HepG2 (cell line): ENCODE data around the gene CHRD. TPM values are rescaled to one million over a fixed set of nuclear protein-coding genes. Genes with fewer than 3 reads are reported as not detected.

Source experiments
- CCDC6 ChIP-seq: sonication (generic); formaldehyde crosslinking; IDR thresholded peaks from 2 replicates; pipeline ENCODE4 v1.8.1; 2022; ENCODE audit warnings: mild to moderate bottlenecking, missing genetic modification reagents, moderate library complexity
- E2F5 ChIP-seq: sonication (generic); formaldehyde crosslinking; conservative IDR thresholded peaks from 2 replicates; pipeline ENCODE4 v1.4.0; 2020; ENCODE audit warnings: missing genetic modification reagents
- GFI1 ChIP-seq: sonication (generic); formaldehyde crosslinking; IDR thresholded peaks from 2 replicates; pipeline ENCODE4 v1.5.0; 2020; ENCODE audit warnings: missing genetic modification reagents, mild to moderate bottlenecking, borderline replicate concordance
- HMG20B ChIP-seq: conservative IDR thresholded peaks from 2 replicates; pipeline ENCODE4 v1.6.1; 2016; ENCODE audit warnings: missing genetic modification reagents, missing compliant biosample characterization
- KDM3A ChIP-seq: IDR thresholded peaks from 2 replicates; pipeline ENCODE4 v1.6.1; 2018; ENCODE audit warnings: low read depth, missing compliant biosample characterization
- MAX ChIP-seq: IDR thresholded peaks from 2 replicates; pipeline ENCODE4 v1.6.1; 2012; ENCODE audit warnings: inconsistent platforms
- MYPOP ChIP-seq: sonication (generic); formaldehyde crosslinking; IDR thresholded peaks from 2 replicates; pipeline ENCODE4 v1.8.1; 2023; ENCODE audit warnings: mild to moderate bottlenecking, moderate library complexity, missing genetic modification reagents
- NPAS2 ChIP-seq: sonication (generic); formaldehyde crosslinking; IDR thresholded peaks from 2 replicates; pipeline ENCODE4 v1.8.0; 2022; ENCODE audit warnings: mild to moderate bottlenecking, missing genetic modification reagents, borderline replicate concordance
- NR1H2 ChIP-seq: sonication (generic); formaldehyde crosslinking; IDR thresholded peaks from 2 replicates; pipeline ENCODE4 v1.8.1; 2022; ENCODE audit warnings: low read depth, missing genetic modification reagents, borderline replicate concordance
- POLR2AphosphoS5 ChIP-seq: IDR thresholded peaks from 2 replicates; pipeline ENCODE4 v1.6.1; 2012; ENCODE audit warnings: low read depth, low read length
- PRPF4 ChIP-seq: fragments of 200-400 bp; formaldehyde crosslinking; IDR thresholded peaks from 2 replicates; pipeline ENCODE4 v1.6.1; 2016; ENCODE audit warnings: low read length, low read depth; ENCODE audit not compliant: poor library complexity, severe bottlenecking
- RORA ChIP-seq: sonication (generic); formaldehyde crosslinking; IDR thresholded peaks from 2 replicates; pipeline ENCODE4 v1.5.0; 2020; ENCODE audit warnings: mild to moderate bottlenecking, missing genetic modification reagents, moderate library complexity
- SAP130 ChIP-seq: IDR thresholded peaks from 2 replicates; pipeline ENCODE4 v1.6.1; 2016; ENCODE audit warnings: low read depth
- SKIL ChIP-seq: sonication (generic); formaldehyde crosslinking; IDR thresholded peaks from 2 replicates; pipeline ENCODE4 v1.8.0; 2022; ENCODE audit warnings: missing genetic modification reagents, mild to moderate bottlenecking, moderate library complexity, borderline replicate concordance
- SMYD3 ChIP-seq: sonication (generic); formaldehyde crosslinking; IDR thresholded peaks from 2 replicates; pipeline ENCODE4 v1.8.1; 2023; ENCODE audit warnings: mild to moderate bottlenecking, missing genetic modification reagents
- SOX5 ChIP-seq: IDR thresholded peaks from 2 replicates; pipeline ENCODE4 v1.6.1; 2016; ENCODE audit warnings: borderline replicate concordance
- THAP9 ChIP-seq: sonication (generic); formaldehyde crosslinking; IDR thresholded peaks from 2 replicates; pipeline ENCODE4; 2020; ENCODE audit warnings: missing genetic modification reagents, mild to moderate bottlenecking, borderline replicate concordance
- TMF1 ChIP-seq: sonication (generic); formaldehyde crosslinking; IDR thresholded peaks from 2 replicates; pipeline ENCODE4 v1.8.1; 2022; ENCODE audit warnings: low read depth, missing genetic modification reagents
- U2AF2 ChIP-seq: fragments of 200-400 bp; formaldehyde crosslinking; IDR thresholded peaks from 2 replicates; pipeline ENCODE4 v1.6.1; 2017; ENCODE audit warnings: low read depth, mild to moderate bottlenecking, low read length
- ZNF10 ChIP-seq: sonication (generic); formaldehyde crosslinking; IDR thresholded peaks from 2 replicates; pipeline ENCODE4 v1.4.0; 2020; ENCODE audit warnings: mild to moderate bottlenecking, low read depth, missing genetic modification reagents, borderline replicate concordance
- ZNF563 ChIP-seq: sonication (generic); formaldehyde crosslinking; IDR thresholded peaks from 2 replicates; pipeline ENCODE4 v1.8.0; 2022; ENCODE audit warnings: mild to moderate bottlenecking, moderate library complexity, missing genetic modification reagents
- ZNF567 ChIP-seq: sonication (generic); formaldehyde crosslinking; IDR thresholded peaks from 2 replicates; pipeline ENCODE4 v1.8.1; 2023; ENCODE audit warnings: mild to moderate bottlenecking, missing genetic modification reagents, borderline replicate concordance
- ZNF749 ChIP-seq: sonication (generic); formaldehyde crosslinking; IDR thresholded peaks from 2 replicates; pipeline ENCODE4 v1.8.0; 2022; ENCODE audit warnings: mild to moderate bottlenecking, missing genetic modification reagents, moderate library complexity, borderline replicate concordance
- polyA plus RNA-seq, 8 experiments: library from polyadenylated mRNA; depleted of rRNA in 3 of 8; stranded (reverse) in 7 of 8; unstranded in 1 of 8; fragments of >200 nt; fragmentation: Illumina TruSeq in 4 of 8; extraction: Trizol in 4 of 8; gene quantifications; 2 replicates each; pipeline versions ENCODE4 v1.2.1 to v1.2.3, GENCODE V29; 2011 to 2016; ENCODE audit warnings: low read depth in 4 of 8, missing spikeins in 1 of 8, mixed read lengths in 1 of 8; ENCODE audit not compliant: insufficient read depth in 1 of 8
- total RNA-seq, 5 experiments: library from RNA; depleted of rRNA; stranded (reverse); fragments of >200 nt; fragmentation: Illumina TruSeq; extraction: Trizol; gene quantifications; 2 replicates each; pipeline ENCODE4 v1.2.3, GENCODE V29; 2016; ENCODE audit warnings: low read depth in 1 of 5

Gene CHRD
- total and polyA plus RNA-seq, 2 of the 13 experiments (the other 11 are each of a cell fraction or from before 2014, with no cell fraction given) = 22.2 to 35.2 TPM

- TF ChIP-seq SKIL (CRISPR knock-in tag) (no peak), GFI1 (CRISPR knock-in tag) (no peak), U2AF2 (no peak), ZNF749 (no peak), RORA (CRISPR knock-in tag) (no peak), CCDC6 (no peak), E2F5 (CRISPR knock-in tag) (no peak), ZNF563 (CRISPR knock-in tag) (0 out of 2 replicates have a peak, but pooled peaks have one; percentile 59), THAP9 (CRISPR knock-in tag) (no peak), KDM3A (CRISPR knock-in tag) (0 out of 2 replicates have a peak, but pooled peaks have one; percentile 31), SMYD3 (CRISPR knock-in tag) (no peak), ZNF567 (CRISPR knock-in tag) (0 out of 2 replicates have a peak, but pooled peaks have one; percentile 71), MAX (peak; percentile 54; the same call in 1 of the 2 replicates), PRPF4 (no peak), POLR2AphosphoS5 (0 out of 2 replicates have a peak, but pooled peaks have one; percentile 49), NPAS2 (CRISPR knock-in tag) (no peak), NR1H2 (no peak), SAP130 (CRISPR knock-in tag) (peak; percentile 49), MYPOP (CRISPR knock-in tag) (no peak), ZNF10 (CRISPR knock-in tag) (no peak), SOX5 (no peak), HMG20B (CRISPR knock-in tag) (no peak), TMF1 (CRISPR knock-in tag) (peak; percentile 48)
Measured at GRCh38 chr3:184361532-184361931, 18.3 kb upstream of the CHRD start, which contains the start of the genes CLCN2 and POLR2H (continued).
